OCI-LY3 (cell line): ENCODE measurements around the gene MAP3K19.

Source experiments
- CTCF ChIP-seq: fragments of 200-600, 300-600 bp; sonication (generic); IDR thresholded peaks from 2 replicates; pipeline ENCODE4 v1.5.1; 2014; ENCODE audit warnings: antibody characterized with exemption, low read length, low read depth
- EZH2phosphoT487 ChIP-seq: fragments of 200-600 bp; shearing (Covaris generic); IDR thresholded peaks from 2 replicates; pipeline ENCODE4 v1.6.1; 2018; ENCODE audit warnings: antibody characterized with exemption, mixed run types, low read depth

GRCh38 chr2:135066710-135067109, 19.5 kb upstream of the MAP3K19 start:
- TF ChIP-seq CTCF (no peak), EZH2phosphoT487 (no peak)
